NCI-H510A treated with DMSO at 0.1 percent for 48 hours (cell line): ENCODE data around the gene WDR74.
"Not testable (repeated sequence)": the region's sequence is repeated elsewhere in the genome, so short reads cannot be mapped to it uniquely, and the experiment has no call there.

Experiments used
- DNase-seq: peaks from one replicate; lab custom pipeline; 2025; lab: John Stamatoyannopoulos, UW

WDR74 gene

GRCh38 chr11:62859281-62859703 lies 19.9 kb upstream of the WDR74 start:
- DNase-seq = not testable (repeated sequence)

GRCh38 chr11:62858201-62858600 lies 18.8 kb upstream of the WDR74 start:
- DNase-seq = no peak

- DNase-seq = no peak
Observed at GRCh38 chr11:62857541-62857982, 18.2 kb upstream of the WDR74 start.

GRCh38 chr11:62856333-62856895 lies 17.0 kb upstream of the WDR74 start:
- DNase-seq = peak; percentile 57

- DNase-seq = peak; percentile 97
Observed at GRCh38 chr11:62855571-62856332, 16.4 kb upstream of the WDR74 start.

GRCh38 chr11:62854825-62855570 lies 15.6 kb upstream of the WDR74 start:
- DNase-seq = no peak

GRCh38 chr11:62854013-62854824 lies 14.8 kb upstream of the WDR74 start:
- no peak for DNase-seq

GRCh38 chr11:62853279-62853965 lies 14.0 kb upstream of the WDR74 start:
- DNase-seq = no peak

- no peak for DNase-seq
Observed at GRCh38 chr11:62852523-62853188, 13.3 kb upstream of the WDR74 start.

- DNase-seq = no peak
Observed at GRCh38 chr11:62851807-62852522, 12.6 kb upstream of the WDR74 start.

- peak; percentile 11 for DNase-seq
Observed at GRCh38 chr11:62850911-62851806, 11.8 kb upstream of the WDR74 start.

GRCh38 chr11:62847767-62848314 lies 8.5 kb upstream of the WDR74 start:
- DNase-seq = no peak

- no peak for DNase-seq
Observed at GRCh38 chr11:62846177-62846576, 6.8 kb upstream of the WDR74 start.

GRCh38 chr11:62844154-62844553 lies 4.8 kb upstream of the WDR74 start:
- DNase-seq = no peak

- DNase-seq = no peak
Observed at GRCh38 chr11:62843466-62843865, 4.1 kb upstream of the WDR74 start.

- not testable (repeated sequence) for DNase-seq
Observed at GRCh38 chr11:62842891-62843290, 3.5 kb upstream of the WDR74 start.

GRCh38 chr11:62842171-62842741 lies 2.9 kb upstream of the WDR74 start:
- peak; percentile 82 for DNase-seq

- peak; percentile 98 for DNase-seq
Observed at GRCh38 chr11:62841361-62842170, 2.2 kb upstream of the WDR74 start.
